Progenitor cell of endocrine pancreas (in vitro differentiated cells): ENCODE results near the gene RHBDD2. TPM values are rescaled to one million over a fixed set of nuclear protein-coding genes. Genes with fewer than 3 reads are reported as not detected.

Experiments
- DNase-seq: peaks from one replicate; pipeline ENCODE4 v3.0.0; 2021; ENCODE audit warnings: low spot score; ENCODE audit not compliant: unreplicated experiment
- H3K27ac Mint-ChIP-seq: 2 replicates; pipeline ENCODE4 v1.8.0; 2021; ENCODE audit warnings: mild to moderate bottlenecking, moderate library complexity, mixed read lengths
- H3K27me3 Mint-ChIP-seq: 2 replicates; pipeline ENCODE4 v1.8.0; 2021; ENCODE audit warnings: mixed read lengths
- H3K36me3 Mint-ChIP-seq: 2 replicates; pipeline ENCODE4 v1.8.0; 2022; ENCODE audit warnings: mixed read lengths; ENCODE audit not compliant: insufficient read depth
- H3K4me1 Mint-ChIP-seq: 2 replicates; pipeline ENCODE4 v1.8.0; 2021; ENCODE audit warnings: low read depth, mixed read lengths
- H3K4me3 Mint-ChIP-seq: 2 replicates; pipeline ENCODE4 v1.8.0; 2021; ENCODE audit warnings: low read depth, mild to moderate bottlenecking, moderate library complexity, mixed read lengths
- H3K9me3 Mint-ChIP-seq: 2 replicates; pipeline ENCODE4 v1.8.0; 2021; ENCODE audit warnings: low read depth, mixed read lengths
- total RNA-seq: library from RNA; stranded (reverse); gene quantifications from 2 replicates; pipeline ENCODE4 v1.2.1, GENCODE V29; 2021
- TF ChIP-seq, protein P1 (sequence below): fragments of 200-600 bp; sonication (generic); IDR thresholded peaks from one replicate; pipeline ENCODE4 v1.5.0; 2021; ENCODE audit warnings: antibody characterized with exemption, mild to moderate bottlenecking; ENCODE audit not compliant: unreplicated experiment

RHBDD2 gene
- total RNA-seq, 1 donor from 2014 or later, result 62.9 TPM

GRCh38 chr7:75884476-75884875, 5.6 kb downstream of the RHBDD2 start:
- no peaks in the 10 kb centered on the region for H3K9me3 Mint-ChIP-seq
- H3K4me1 Mint-ChIP-seq, result peaks cover 12% of the 10 kb centered on the region
- H3K36me3 Mint-ChIP-seq, result peaks cover 22% of the 10 kb centered on the region
- no peak overlapping the region for H3K4me3 Mint-ChIP-seq
- TF ChIP-seq, protein P1, sequence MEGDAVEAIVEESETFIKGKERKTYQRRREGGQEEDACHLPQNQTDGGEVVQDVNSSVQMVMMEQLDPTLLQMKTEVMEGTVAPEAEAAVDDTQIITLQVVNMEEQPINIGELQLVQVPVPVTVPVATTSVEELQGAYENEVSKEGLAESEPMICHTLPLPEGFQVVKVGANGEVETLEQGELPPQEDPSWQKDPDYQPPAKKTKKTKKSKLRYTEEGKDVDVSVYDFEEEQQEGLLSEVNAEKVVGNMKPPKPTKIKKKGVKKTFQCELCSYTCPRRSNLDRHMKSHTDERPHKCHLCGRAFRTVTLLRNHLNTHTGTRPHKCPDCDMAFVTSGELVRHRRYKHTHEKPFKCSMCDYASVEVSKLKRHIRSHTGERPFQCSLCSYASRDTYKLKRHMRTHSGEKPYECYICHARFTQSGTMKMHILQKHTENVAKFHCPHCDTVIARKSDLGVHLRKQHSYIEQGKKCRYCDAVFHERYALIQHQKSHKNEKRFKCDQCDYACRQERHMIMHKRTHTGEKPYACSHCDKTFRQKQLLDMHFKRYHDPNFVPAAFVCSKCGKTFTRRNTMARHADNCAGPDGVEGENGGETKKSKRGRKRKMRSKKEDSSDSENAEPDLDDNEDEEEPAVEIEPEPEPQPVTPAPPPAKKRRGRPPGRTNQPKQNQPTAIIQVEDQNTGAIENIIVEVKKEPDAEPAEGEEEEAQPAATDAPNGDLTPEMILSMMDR, result no peak
- H3K27me3 Mint-ChIP-seq, result no peaks in the 10 kb centered on the region
- H3K27ac Mint-ChIP-seq, result no peak overlapping the region
- DNase-seq, result no peak

GRCh38 chr7:75885036-75885435, 6.2 kb downstream of the RHBDD2 start:
- Mint-ChIP-seq H3K4me3 (no peak overlapping the region), H3K27ac (no peak overlapping the region), H3K9me3 (no peaks in the 10 kb centered on the region), H3K36me3 (peaks cover 22% of the 10 kb centered on the region), H3K4me1 (peaks cover 7% of the 10 kb centered on the region), H3K27me3 (no peaks in the 10 kb centered on the region)
- TF ChIP-seq, protein P1, result no peak
- DNase-seq, result no peak

GRCh38 chr7:75887669-75888369, 9.0 kb downstream of the RHBDD2 start:
- Mint-ChIP-seq H3K27me3 (no peaks in the 10 kb centered on the region), H3K9me3 (no peaks in the 10 kb centered on the region), H3K4me1 (no peaks in the 10 kb centered on the region), H3K36me3 (peaks cover 13% of the 10 kb centered on the region), H3K27ac (no peak overlapping the region), H3K4me3 (no peak overlapping the region)
- no peak for DNase-seq
- TF ChIP-seq, protein P1, result no peak

GRCh38 chr7:75888464-75889222, 9.8 kb downstream of the RHBDD2 start:
- H3K27me3 Mint-ChIP-seq, result no peaks in the 10 kb centered on the region
- TF ChIP-seq, protein P1, result no peak
- no peak overlapping the region for H3K27ac Mint-ChIP-seq
- no peaks in the 10 kb centered on the region for H3K9me3 Mint-ChIP-seq
- no peak for DNase-seq
- no peak overlapping the region for H3K4me3 Mint-ChIP-seq
- H3K36me3 Mint-ChIP-seq, result peaks cover 13% of the 10 kb centered on the region
- no peaks in the 10 kb centered on the region for H3K4me1 Mint-ChIP-seq

DNA sequence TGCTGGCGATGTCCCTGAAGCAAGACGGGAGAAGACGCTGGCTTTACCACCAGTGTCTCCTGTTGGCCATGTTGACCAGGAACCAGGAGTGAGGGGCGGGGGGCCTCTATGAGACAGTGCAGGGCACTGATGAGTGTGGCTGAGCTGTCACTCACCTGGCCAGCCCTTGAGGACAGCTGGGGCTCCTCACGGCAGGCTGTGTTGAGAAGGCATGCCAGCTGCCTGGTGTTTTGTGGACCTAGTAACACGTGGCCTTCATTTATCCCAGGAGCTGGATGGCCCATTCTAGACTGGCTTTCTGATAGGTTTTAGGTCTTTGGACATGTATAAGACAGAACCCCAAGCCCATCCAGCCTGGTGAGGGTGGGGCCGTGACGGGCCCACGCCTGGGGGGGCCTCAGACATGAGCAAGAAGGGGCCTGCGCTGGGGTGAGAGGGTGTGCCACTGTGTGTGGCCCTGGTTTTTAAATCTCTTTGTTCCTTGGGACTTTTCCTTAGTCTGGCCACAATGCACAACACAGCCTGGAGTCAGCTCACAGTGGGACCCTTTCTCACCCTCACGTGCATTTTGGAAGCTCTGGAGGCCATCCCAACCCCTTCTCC, 10.5 kb downstream of the RHBDD2 start:
- Mint-ChIP-seq H3K27me3 (no peaks in the 10 kb centered on the region), H3K36me3 (peaks cover 13% of the 10 kb centered on the region), H3K4me3 (no peak overlapping the region), H3K4me1 (no peaks in the 10 kb centered on the region), H3K9me3 (no peaks in the 10 kb centered on the region), H3K27ac (no peak overlapping the region)
- no peak for DNase-seq
- TF ChIP-seq, protein P1, result no peak
